ENCODE data around the gene GSDME. TPM values are rescaled to one million over a fixed set of nuclear protein-coding genes. Genes with fewer than 3 reads are reported as not detected.

GSDME gene
- total RNA-seq, 4 donors from 2014 or later = 5.3 to 15.7 (median 10.6) TPM

DNA sequence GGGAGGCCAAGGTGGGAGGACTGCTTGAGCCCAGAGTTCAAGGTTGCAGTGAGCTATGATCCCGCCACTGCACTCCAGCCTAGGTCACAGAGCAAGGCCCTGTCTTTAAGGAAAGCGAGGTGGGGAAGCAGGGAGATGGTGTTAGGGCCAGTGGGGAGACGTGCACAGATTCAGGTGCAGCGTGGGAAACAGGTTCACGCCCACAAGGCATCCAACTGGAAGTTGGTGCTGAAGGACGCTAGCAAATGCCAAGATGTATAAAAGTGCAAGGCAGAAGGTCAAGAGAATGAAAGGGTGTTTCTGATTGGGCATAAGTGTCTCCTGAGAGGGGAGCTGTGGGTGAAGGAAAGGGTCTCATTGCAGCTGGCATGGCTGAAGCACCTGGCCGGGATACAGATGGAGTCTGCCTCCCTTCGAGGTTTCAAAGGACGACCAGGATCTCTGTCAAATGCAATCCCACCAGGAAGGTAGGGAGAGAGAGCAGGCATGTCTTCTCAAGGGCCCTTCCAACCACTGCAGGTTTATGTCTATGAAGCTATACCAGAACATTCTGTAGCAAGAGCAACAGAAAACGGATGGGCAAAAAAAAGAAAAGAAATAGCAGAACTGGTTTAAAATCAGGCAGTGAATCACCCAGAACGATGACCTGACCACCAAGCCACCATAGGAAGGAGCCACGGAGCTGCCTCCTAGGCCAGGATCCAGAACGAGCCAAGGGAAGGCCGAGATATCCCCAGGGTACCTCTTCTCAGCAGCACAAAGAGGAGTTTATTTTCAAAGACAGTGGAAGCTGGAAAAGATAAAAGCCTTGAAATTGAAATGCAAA lies 43.2 kb downstream of the GSDME start:
- TF ChIP-seq POLR2A (IDR thresholded peaks at IDR 0.05) (no peak), EP300 (IDR thresholded peaks at IDR 0.05) (no peak)
- TF ChIP-seq, protein P1, sequence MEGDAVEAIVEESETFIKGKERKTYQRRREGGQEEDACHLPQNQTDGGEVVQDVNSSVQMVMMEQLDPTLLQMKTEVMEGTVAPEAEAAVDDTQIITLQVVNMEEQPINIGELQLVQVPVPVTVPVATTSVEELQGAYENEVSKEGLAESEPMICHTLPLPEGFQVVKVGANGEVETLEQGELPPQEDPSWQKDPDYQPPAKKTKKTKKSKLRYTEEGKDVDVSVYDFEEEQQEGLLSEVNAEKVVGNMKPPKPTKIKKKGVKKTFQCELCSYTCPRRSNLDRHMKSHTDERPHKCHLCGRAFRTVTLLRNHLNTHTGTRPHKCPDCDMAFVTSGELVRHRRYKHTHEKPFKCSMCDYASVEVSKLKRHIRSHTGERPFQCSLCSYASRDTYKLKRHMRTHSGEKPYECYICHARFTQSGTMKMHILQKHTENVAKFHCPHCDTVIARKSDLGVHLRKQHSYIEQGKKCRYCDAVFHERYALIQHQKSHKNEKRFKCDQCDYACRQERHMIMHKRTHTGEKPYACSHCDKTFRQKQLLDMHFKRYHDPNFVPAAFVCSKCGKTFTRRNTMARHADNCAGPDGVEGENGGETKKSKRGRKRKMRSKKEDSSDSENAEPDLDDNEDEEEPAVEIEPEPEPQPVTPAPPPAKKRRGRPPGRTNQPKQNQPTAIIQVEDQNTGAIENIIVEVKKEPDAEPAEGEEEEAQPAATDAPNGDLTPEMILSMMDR (IDR thresholded peaks at IDR 0.05) = no peak
- Histone ChIP-seq H3K4me3 (no peak overlapping the region), H3K27me3 (no peaks in the 10 kb centered on the region), H3K27ac (no peak overlapping the region), H3K36me3 (peaks cover 0 to 24% (median 0%) of the 10 kb centered on the region in 3 donors), H3K9me3 (no peaks in the 10 kb centered on the region), H3K4me1 (no peaks in the 10 kb centered on the region)
- 79 to 81% methylated on average over 14 of the region's 14 CpGs for WGBS, 2 donors
- DNase-seq (ENCODE audit: low spot score in 2 of 2) = no peak

DNA sequence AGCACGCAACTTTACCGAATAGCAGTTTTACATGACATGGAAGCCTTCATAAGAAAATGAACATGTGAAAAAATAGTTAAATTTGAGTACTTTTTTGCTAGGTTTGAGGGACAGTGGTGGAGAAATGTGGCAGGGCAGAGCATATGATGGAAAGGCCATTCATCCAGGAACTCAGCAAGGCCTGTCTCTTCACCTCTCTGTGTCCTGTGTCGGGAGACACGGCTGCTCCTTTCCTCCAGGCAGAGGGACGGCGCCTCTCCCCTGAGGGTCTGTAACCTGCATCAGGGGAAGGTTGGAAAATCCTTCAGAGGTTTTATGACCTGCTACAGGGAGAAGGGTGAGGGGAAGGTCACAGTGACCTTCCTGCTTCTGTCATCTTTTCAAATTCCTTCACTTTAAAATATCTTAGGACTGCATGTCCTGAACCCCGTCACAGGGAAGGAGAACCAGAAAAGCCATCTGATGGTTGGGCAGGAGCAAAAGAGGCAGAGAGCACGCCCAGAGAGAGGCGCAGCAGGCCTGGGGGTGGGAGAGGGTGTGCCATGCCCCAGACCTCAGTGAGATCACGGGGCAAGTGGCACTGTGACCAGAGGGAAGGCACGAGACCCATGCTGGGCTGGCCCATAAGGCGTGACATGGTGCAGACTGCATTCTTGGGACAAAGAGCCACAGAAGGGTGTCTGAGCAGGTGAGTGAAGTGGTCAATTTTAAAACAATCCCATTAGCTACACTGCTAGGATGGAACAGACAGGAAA lies 44.0 kb downstream of the GSDME start:
- DNase-seq (ENCODE audit: low spot score in 2 of 2) = no peak
- 78 to 88% methylated on average over 12 of the region's 12 CpGs for WGBS, 2 donors

DNA sequence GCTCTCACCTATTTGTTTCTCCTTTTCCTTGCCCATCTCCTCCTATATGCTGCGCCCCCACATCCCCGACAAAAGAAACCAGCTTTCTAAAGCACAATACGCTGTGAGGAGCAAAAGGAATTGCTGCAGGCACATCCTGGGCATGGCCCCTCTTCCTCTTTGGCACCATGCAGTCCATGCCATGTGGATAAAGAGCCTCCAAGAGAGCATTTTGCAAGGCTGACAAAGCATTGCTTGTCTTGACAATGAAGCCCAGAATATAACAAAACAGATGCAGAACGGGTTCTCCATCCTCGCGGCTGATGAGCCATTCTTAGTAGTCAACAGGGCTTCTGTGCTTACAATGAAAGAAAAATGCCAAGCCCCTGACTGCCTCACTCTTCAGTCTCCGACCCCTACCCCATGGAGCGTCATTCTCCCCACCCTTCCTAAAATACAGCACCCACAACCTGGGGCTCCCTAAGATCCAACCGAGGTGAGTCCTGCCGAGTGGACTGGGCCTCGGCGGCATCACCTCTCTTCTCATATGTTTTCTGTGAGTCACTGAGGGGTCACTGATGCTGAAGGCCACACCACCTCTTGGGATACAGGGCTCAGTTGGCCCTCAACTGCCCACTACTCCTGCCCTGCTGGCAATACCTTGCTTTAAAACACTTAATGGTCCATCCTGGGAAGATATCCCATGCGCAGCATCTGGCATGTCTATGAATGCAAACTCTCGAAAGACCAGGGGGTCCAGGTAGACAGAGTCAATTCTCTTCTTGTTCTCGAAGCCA lies 47.5 kb downstream of the GSDME start:
- WGBS, 2 donors = 82 to 91% methylated on average over 15 of the region's 15 CpGs
- TF ChIP-seq EP300 (IDR thresholded peaks at IDR 0.05) (no peak), POLR2A (IDR thresholded peaks at IDR 0.05) (no peak)
- TF ChIP-seq, protein P1 (IDR thresholded peaks at IDR 0.05) = no peak
- peaks cover 0 to 5% (median 0%) of the 10 kb centered on the region in 3 donors for H3K36me3 ChIP-seq
- H3K27me3 ChIP-seq = no peaks in the 10 kb centered on the region
- H3K27ac ChIP-seq = no peak overlapping the region
- H3K4me3 ChIP-seq = no peak overlapping the region
- H3K4me1 ChIP-seq = no peaks in the 10 kb centered on the region
- no peak for DNase-seq (ENCODE audit: low spot score in 2 of 2)
- H3K9me3 ChIP-seq = no peaks in the 10 kb centered on the region

More for the DNA sequence above, 44.0 kb downstream of the GSDME start:
- Histone ChIP-seq H3K9me3 (no peaks in the 10 kb centered on the region), H3K27me3 (no peaks in the 10 kb centered on the region), H3K27ac (no peak overlapping the region), H3K4me1 (no peaks in the 10 kb centered on the region), H3K4me3 (no peak overlapping the region), H3K36me3 (peaks cover 0 to 15% (median 0%) of the 10 kb centered on the region in 3 donors)
- no peak for TF ChIP-seq POLR2A (IDR thresholded peaks at IDR 0.05)
- TF ChIP-seq, protein P1 (IDR thresholded peaks at IDR 0.05) = no peak
- TF ChIP-seq EP300 (IDR thresholded peaks at IDR 0.05) = no peak

DNA sequence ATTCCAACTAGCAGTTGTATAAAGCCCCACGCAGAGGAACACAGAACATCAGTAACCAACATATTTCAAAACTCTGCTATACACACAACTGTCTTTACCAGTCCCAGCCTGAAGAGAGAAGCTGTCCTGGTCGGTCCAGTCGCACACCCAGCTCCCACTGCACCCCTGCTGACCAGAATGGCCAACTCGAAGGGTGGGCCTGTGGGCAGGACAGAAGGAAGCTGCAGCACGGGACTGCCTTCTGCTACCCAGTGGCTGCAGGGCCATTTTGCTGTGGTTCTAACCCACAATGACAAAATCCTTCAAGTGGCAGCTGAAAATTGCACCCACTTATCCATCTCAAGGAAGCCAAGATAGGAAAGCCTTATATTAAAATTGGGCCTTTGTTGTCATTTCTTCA lies 48.2 kb downstream of the GSDME start:
- Histone ChIP-seq H3K27ac (no peak overlapping the region), H3K4me3 (no peak overlapping the region), H3K9me3 (no peaks in the 10 kb centered on the region), H3K4me1 (peaks cover 0 to 3% (median 0%) of the 10 kb centered on the region in 4 donors), H3K36me3 (peaks cover 0 to 5% (median 0%) of the 10 kb centered on the region in 3 donors), H3K27me3 (no peaks in the 10 kb centered on the region)
- DNase-seq (ENCODE audit: low spot score in 2 of 2) = no peak
- TF ChIP-seq EP300 (IDR thresholded peaks at IDR 0.05) (no peak), POLR2A (IDR thresholded peaks at IDR 0.05) (no peak)
- 93 to 98% methylated on average over 5 of the region's 5 CpGs for WGBS, 2 donors

DNA sequence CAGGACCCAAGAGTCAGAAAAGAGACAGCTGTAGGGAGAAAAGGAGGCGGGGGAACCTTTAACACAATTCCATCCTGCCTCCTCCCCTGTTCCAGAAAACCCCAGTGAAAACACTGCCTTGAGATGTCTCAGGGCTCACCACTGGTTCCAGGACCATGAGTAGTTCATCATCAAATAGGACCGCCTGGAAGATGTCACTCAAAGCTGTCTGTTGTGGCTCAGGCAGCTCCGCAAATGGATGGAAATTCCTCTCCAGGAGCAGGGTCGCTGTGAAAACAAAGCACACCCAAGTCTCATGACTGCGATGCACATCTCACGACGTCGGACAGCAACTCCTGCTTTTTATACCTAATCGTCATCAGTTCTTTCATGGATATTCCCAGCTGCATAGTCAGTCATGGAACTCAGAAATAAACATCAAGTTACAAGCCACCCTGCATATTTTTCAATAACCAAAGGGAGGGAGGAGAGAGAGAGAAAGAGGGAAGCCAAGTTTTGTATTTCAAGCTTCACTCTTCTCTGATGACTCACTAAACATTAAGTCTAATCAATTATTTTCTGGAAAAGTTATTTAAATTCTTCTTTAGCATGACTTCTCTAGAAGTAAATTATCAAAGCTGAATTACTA lies 49.2 kb downstream of the GSDME start:
- 66 to 74% methylated on average over 9 of the region's 9 CpGs for WGBS, 2 donors
- Histone ChIP-seq H3K36me3 (no peaks in the 10 kb centered on the region), H3K4me1 (peaks cover 0 to 5% (median 0%) of the 10 kb centered on the region in 4 donors), H3K4me3 (no peak overlapping the region), H3K27ac (no peak overlapping the region), H3K27me3 (no peaks in the 10 kb centered on the region), H3K9me3 (no peaks in the 10 kb centered on the region)
- DNase-seq (ENCODE audit: low spot score in 2 of 2) = no peak
- no peak for TF ChIP-seq EP300 (IDR thresholded peaks at IDR 0.05)
- TF ChIP-seq POLR2A (IDR thresholded peaks at IDR 0.05) = no peak
- TF ChIP-seq, protein P1 (IDR thresholded peaks at IDR 0.05) = no peak
